ENCODE data around the gene PINLYP.

PINLYP gene

DNA sequence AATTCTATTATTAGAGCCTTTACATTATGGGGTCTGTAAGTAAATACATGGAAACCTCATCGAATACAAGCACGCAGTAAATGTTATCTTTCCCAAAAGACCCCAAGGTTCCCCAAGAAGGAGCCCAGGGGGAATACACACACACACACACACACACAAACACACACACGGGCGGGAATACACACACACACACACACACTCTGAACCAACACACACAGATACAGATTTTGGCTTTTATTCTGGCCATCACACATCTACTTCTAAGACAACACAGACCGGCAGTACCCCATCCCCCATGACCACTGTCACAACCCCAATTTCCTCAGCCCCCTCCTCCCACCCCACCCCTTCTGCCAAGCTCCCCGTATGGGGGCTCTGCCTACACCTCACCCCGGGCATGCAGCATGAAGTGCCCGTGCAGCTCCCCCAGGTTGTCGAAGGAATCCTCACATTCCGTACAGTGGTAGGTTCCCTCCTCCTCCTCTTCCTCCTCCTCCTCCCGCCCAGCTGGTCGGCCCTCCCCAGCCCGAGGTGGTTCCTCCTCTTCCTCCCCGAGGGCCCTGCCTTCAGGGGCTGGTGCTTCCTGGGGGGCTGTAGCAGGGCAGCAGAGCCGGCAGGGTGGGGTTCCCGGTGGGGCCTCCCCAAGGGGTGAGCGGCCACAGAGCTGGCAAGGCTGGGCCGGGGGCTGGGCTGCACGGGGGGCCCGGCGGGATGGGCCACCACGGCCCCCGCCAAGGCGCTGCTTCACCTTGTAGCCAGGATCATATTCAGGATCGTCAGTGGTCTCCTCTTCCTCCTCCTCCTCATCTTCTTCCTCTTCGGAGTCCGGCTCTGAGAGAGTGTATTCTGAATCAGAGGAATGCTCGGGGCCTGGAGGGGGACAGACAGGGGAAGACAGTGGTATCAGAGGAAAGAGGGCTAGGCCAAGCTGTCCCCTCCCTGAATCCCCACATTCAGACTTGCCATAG is 31.9 kb downstream of the PINLYP start:
- DNase-seq: no peak

- no peak for DNase-seq
Measured at GRCh38 chr19:43609872-43610271, 34.3 kb downstream of the PINLYP start.

DNA sequence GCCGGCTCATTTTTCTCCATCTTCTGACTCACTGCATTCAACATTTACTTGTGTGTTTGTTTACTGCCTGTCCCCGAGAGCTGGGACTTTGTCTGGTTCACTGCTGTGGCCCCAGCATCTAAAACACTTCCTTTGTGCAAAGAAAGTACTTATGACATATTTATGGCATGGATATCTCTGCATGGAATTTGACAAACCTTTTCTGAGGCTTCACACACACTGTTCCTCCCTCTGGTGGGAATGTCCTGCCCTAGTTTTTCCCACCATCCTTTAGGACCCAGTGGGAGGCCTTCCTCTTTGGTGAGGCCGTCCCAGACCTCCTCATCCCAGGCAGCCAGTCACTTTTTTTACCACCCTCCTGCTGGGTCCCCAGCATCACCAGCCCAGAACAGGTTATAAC is 34.9 kb downstream of the PINLYP start:
- no peak for DNase-seq

DNA sequence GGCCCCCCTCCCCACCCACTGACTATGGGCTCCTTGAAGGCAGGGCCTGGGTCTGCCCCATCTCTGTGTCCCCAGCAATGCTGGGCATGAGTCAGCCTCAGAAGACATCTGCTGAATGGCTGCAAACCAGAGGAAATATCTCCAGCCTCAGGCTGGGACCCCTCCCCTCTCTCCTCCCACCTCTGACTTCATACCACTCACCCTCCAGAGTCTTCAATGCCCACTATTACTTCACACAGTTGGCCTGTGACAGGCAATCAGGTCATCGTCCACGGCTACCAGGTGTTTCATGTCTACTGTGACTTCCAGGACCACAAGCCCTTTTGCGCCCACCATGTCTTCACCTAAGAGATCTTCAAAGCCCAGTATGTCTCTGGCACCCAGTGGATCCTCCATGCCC is 36.2 kb downstream of the PINLYP start, which contains the start of gene SRRM5:
TSS of gene SRRM5 (plus strand) at position 301 of the 400 bp plus-strand sequence. CDS start at position 335, 34 bp downstream.
- DNase-seq: no peak

GRCh38 chr19:43612374-43612773 is 36.8 kb downstream of the PINLYP start:
- DNase-seq: no peak

DNA sequence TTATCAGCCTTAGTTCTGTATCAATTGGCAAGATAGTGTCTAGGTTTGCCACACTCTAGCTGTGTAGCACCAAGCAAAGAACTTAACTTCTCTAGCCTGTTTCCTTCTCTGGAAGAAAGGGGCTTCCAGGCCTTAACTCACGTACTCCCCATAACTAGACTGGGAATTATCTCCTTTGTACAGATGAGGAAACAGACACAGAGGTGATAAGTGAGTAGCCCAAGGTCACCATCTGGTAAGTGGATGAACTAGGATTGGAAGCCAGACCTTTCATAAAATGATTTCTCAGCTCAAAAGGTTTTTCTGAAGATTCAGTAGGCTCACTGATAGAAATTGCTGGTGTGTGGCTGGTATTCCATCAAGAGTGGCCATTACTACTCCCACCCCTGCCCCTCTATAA is 40.7 kb downstream of the PINLYP start:
- DNase-seq: no peak

DNA sequence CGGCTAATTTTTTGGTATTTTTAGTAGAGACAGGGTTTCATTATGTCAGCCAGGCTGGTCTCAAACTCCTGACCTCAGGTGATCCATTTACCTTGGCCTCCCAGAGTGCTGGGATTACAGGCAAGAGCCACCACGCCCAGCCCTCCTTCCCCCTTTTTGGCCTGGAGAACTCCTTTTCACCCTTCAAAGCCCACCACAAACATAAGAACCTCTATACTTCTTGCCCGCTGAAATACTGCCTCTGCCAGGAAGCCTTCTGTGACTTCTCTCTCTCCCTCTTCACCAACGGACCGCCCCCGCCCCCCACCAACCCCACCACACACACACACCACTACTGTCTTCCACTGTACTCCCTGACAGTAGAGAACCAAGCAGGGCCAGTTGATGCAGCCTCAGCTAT is 41.4 kb downstream of the PINLYP start:
- no peak for DNase-seq

- DNase-seq: peak; percentile 75
Measured at GRCh38 chr19:43618921-43619261, 43.3 kb downstream of the PINLYP start.

DNA sequence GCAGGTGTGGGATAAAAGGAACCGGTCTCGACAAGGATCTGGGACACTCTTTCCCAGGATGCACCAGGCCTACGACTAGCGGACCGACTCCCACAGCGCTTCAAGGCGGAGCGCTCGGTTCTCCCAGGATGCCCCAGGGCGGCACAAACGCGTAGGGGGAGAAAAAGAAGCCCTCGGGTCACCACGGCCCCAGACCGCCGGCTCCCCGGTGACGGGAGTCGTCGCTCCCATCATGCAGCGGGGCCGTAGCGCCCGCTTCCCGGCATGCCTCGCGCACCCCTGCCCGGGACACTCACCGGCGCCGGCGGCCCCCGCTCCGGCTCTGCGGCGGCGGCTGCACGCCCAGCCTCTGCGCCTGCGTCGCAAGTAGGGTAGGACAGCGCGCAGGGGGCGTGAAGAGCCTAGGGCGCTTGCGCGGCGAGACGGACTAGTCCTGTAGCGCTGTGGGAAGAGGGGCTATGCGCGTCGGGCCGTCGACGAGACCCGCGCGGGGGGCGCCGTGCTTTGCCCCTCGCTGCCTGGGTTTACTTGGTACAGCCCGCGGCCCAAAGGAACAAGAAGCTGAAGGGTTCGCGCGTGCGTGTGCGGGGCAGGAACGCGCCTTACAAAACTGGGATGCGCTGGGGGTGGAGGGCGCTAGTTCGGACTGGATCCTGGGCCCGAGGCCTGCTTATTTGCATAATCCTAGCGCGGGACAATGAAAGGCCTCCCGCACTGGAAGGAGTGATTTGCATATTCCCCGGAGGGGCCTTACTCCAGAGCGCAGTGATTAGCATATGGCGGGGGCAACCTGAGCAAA is 43.9 kb downstream of the PINLYP start, which contains the start of gene ZNF428:
TSS of gene ZNF428 (minus strand) at position 368 of the 799 bp plus-strand sequence. CDS start 5,325 bp downstream, outside the sequence.
- DNase-seq: peak; percentile 92

- no peak for DNase-seq
Measured at GRCh38 chr19:43620061-43621001, 44.7 kb downstream of the PINLYP start.

DNA sequence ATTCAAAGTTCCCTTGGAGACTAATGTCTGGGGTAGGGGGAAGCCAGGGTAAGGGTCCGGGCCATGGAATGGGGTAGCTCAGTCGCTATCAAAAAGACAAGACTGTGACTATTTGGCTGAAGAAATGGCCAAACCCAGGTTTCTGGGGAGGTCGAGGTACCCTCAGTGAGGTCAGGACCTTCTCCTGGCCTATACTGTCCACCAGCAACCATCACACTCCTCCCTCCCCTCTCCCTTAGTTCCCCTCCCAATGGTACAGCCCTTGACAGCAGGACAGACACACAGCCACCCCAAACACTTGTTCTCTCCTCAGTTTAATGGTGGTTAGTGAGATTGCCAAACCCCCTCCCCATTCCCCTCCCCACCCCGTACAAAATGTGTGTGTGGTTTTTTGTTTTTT is 46.5 kb downstream of the PINLYP start:
- no peak for DNase-seq

DNA sequence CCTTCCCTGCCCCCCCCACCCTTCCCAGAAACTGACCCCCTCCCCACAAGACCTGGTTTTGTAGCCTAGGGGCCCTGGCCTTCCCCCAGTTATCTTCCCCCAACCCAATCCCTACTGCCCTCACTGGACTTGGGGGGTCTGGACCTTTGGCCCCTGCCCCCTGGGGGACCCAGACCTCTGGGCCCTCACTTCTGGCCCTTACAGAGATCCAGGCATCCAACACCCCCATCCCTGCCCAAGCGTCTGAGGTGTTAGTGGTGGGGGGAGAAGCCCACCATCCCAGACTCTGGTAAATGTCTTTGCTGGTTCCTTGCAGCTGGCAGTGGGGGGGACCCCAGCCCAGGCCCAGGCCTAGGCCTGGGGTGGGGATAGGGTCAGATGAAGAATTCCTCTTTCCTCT is 47.4 kb downstream of the PINLYP start:
- DNase-seq: no peak

DNA sequence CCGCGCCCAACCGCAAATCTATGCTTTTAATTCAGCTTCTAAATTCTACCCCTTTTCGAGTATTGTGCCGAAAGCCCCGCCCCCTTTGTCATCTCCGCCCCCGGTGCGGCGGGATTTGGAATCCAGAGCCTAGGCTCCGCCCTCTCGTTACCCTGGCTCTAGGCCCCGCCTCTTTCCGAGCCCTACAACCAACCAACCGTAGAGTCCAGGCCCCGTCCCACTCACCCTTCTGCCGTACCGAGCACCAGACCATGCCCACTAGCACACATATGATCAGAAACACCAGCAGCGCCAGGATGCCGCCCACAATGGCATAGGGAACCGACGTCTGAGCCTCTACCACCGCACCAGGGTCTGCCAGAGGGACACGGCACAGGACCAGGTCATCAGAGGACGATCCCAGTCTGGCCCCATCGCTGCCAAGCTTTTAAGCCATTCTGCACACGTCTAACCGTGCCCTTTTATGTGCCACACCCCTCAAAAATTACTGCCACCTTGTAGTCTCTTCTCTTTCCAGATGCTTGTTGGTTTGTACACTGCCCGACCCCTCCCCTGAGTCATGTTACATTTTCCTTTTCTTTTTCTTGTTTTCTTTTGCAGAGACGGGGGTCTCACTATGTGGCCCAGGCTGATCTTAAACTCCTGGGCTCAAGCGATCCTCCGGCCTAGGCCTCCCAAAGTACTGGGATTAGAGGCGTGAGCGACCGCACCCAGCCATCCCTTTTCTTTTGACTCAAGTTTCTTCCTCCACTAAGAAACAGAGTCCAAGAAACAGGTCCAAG is 48.5 kb downstream of the PINLYP start:
- DNase-seq: peak; percentile 20

- DNase-seq: peak; percentile 91
Measured at GRCh38 chr19:43624933-43625332, 49.3 kb downstream of the PINLYP start.

GRCh38 chr19:43625918-43626579 is 50.4 kb downstream of the PINLYP start:
- DNase-seq: peak; percentile 33

- DNase-seq: no peak
Measured at GRCh38 chr19:43626838-43627237, 51.2 kb downstream of the PINLYP start.

DNA sequence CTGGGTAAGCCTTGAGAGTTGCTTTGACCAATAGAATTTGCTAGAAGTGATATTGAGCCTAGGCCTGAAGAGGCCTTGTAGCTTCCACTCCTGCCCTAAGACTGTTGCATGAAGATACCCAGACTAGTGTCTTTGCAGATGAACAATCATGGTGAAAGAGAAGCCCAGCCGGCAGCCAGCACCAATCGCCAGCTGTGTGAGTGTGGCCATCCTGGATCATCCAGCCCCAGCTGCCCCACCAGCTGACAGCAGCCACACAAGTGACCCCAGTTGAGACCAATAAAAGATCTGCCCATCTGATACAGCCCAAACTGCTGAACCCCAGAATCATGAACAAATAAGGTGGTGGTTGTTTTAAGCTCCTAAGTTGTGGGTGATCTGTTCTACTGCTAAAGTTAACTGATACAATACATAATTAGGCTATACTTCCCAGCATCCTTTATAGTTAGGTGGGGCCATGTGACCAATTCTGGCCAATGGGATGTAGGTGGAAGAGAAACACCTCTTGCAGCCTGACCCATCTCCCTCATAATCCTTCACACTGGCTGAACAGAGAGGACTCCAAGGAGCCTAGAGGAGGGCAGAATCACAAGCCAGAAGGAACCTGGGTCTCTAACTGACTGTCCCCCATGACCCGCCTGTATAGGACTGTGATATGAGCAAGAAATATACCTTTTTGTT is 53.2 kb downstream of the PINLYP start:
- DNase-seq: no peak

GRCh38 chr19:43631491-43631890 is 55.9 kb downstream of the PINLYP start:
- no peak for DNase-seq
